Sigmoid colon (tissue), 4 donors: ENCODE results near the gene TXN.

ENCODE experiments used
- CTCF ChIP-seq, 4 experiments: fragments of 450-650 bp in 3 of 4; fragments of 200-600 bp in 1 of 4; IDR thresholded peaks; one replicate each; pipeline ENCODE4 v1.5.1; 2016 to 2019; ENCODE audit warnings: antibody characterized with exemption in 4 of 4, mild to moderate bottlenecking in 3 of 4, moderate library complexity in 2 of 4
- EP300 ChIP-seq, 4 donors: sonication (generic); formaldehyde crosslinking; IDR thresholded peaks; one replicate each; pipeline ENCODE4 v1.6.1; 2017; ENCODE audit warnings: antibody characterized with exemption in 4 of 4
- POLR2A ChIP-seq, 2 donors: fragments of 450-650 bp; IDR thresholded peaks; one replicate each; pipeline ENCODE4 v1.6.1; 2016; ENCODE audit warnings: antibody characterized with exemption in 2 of 2, mild to moderate bottlenecking in 2 of 2, moderate library complexity in 2 of 2

GRCh38 chr9:110220809-110221208 is 35.5 kb downstream of the TXN start:
- TF ChIP-seq CTCF (IDR thresholded peaks at IDR 0.05) = no peak
- no peak for TF ChIP-seq POLR2A (IDR thresholded peaks at IDR 0.05)
- no peak for TF ChIP-seq EP300 (IDR thresholded peaks at IDR 0.05)
